ENCODE results near the gene ADAMTSL2.

The ADAMTSL2 gene

DNA sequence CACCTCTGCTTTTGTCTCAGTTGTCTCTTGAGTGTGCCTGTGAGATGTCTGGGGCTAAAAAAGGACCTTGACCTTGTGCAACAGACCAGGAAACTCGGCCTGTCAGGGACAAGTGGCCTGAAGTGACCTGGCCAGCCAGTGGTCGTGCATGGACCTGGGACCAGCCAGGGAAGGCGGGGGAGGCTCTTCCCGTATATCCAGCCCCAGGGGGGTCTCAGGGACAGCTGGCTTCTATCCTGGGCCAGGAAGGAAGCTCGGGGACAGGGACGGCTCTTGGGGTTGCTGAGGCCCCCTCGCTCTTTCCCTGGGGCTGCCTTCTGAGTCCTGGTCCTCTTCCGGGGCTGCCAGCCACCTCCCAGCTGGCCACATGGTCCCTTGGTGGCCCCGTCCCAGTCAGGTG lies 3.2 kb upstream of the ADAMTSL2 start:
- TF ChIP-seq, protein P1, sequence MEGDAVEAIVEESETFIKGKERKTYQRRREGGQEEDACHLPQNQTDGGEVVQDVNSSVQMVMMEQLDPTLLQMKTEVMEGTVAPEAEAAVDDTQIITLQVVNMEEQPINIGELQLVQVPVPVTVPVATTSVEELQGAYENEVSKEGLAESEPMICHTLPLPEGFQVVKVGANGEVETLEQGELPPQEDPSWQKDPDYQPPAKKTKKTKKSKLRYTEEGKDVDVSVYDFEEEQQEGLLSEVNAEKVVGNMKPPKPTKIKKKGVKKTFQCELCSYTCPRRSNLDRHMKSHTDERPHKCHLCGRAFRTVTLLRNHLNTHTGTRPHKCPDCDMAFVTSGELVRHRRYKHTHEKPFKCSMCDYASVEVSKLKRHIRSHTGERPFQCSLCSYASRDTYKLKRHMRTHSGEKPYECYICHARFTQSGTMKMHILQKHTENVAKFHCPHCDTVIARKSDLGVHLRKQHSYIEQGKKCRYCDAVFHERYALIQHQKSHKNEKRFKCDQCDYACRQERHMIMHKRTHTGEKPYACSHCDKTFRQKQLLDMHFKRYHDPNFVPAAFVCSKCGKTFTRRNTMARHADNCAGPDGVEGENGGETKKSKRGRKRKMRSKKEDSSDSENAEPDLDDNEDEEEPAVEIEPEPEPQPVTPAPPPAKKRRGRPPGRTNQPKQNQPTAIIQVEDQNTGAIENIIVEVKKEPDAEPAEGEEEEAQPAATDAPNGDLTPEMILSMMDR (IDR thresholded peaks at IDR 0.05; ENCODE audit: low read depth, low read length) = no peak
- H3K4me3 ChIP-seq (ENCODE audit: low read depth, low read length) = no peak overlapping the region

DNA sequence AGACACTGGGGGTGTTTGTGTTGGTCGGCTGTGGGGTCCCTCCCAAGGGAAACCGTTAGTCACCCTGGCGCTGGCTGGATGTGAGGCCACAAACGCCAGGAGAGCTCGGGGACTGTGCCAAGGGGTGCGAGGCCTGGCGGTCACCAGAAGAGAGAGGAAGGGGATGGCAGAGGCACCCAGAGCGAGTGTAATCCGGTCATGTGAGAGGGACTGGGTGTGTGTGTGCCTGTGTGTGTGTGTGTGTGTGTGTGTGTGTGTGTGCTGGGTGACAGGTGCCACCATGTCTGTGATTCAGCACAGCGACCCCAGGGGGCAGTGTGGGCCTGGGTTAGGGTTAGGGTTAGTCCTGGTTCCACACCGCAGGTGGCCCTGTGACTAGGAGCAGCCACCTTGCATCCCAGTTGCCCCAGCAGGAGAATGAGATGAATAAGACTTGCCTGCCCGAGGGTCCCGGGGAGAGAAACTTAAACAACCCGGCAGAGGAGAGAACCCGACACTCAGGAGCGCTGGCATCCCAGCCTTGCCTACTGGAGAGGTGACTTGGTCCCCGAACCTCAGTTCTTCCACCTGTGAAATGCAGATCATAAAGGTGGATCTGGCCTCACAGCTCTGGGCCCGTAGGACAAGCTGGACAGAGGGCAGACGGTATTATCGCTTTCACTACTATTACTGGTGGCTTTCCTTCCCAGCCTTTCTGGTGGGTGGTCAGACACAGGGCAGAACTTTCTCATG lies 1.4 kb upstream of the ADAMTSL2 start:
- H3K4me3 ChIP-seq (ENCODE audit: low read depth, low read length) = no peak overlapping the region

GRCh38 chr9:133533857-133534256 lies 647 bp upstream of the ADAMTSL2 start:
- no peak overlapping the region for H3K4me3 ChIP-seq (ENCODE audit: low read depth, low read length)
- TF ChIP-seq, protein P1 (IDR thresholded peaks at IDR 0.05; ENCODE audit: low read depth, low read length) = no peak

More for the DNA sequence above, 1.4 kb upstream of the ADAMTSL2 start:
- TF ChIP-seq, protein P1 (IDR thresholded peaks at IDR 0.05; ENCODE audit: low read depth, low read length) = peak; percentile 43

- no peak overlapping the region for H3K4me3 ChIP-seq (ENCODE audit: low read depth, low read length)
- TF ChIP-seq, protein P1 (IDR thresholded peaks at IDR 0.05; ENCODE audit: low read depth, low read length) = no peak
These were observed 888 bp downstream of the ADAMTSL2 start for GRCh38 chr9:133535306-133535877.

DNA sequence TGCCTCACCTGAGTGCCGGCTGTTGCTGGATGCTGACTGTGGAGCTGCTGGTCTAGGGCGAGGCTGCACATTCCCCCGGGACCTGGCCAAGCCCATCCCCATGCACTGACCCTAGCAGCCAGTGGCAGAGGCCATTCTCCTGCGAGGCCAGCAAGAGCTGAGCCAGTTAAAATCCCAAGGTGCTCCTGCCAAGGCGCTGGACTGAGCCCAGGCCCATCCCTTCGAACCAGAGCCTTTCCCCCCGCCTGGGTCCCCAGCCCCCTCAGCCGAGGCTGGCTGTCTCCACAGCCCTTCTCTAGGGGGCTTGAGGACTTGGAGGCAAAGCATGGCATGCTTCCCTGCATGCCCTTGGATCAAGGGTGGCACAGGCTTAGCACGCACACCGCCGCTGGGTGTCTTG lies 1.6 kb downstream of the ADAMTSL2 start:
- H3K4me3 ChIP-seq (ENCODE audit: low read depth, low read length) = no peak overlapping the region
- TF ChIP-seq, protein P1 (IDR thresholded peaks at IDR 0.05; ENCODE audit: low read depth, low read length) = no peak

- H3K4me3 ChIP-seq (ENCODE audit: low read depth, low read length) = no peak overlapping the region
- TF ChIP-seq, protein P1 (IDR thresholded peaks at IDR 0.05; ENCODE audit: low read depth, low read length) = no peak
These were observed 2.0 kb downstream of the ADAMTSL2 start for GRCh38 chr9:133536536-133536935.

DNA sequence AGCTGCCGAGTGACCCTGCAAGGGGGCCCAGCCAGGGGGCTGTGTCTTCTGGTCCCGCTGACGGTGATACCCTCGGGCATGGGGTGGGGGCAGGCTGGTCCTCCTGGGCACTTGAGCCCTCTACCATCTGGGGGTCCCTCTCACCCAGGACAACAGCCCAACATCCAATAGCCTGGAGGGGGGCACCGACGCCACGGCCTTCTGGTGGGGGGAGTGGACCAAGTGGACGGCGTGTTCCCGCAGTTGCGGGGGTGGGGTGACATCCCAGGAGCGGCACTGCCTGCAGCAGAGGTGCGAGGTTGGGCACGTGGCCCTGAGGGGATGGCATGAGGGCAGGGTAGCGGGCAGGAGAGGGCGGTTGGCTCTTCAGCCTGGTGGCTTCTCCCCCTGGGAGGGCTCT lies 2.8 kb downstream of the ADAMTSL2 start:
- TF ChIP-seq, protein P1 (IDR thresholded peaks at IDR 0.05; ENCODE audit: low read depth, low read length) = no peak
- H3K4me3 ChIP-seq (ENCODE audit: low read depth, low read length) = no peak overlapping the region

Data from WI38 (cell line).